Thyroid gland (tissue), 4 donors: ENCODE data around the gene USP36.

Source experiments
- CTCF ChIP-seq, 6 experiments: fragments of 200-600 bp in 3 of 6; fragments of 450-650 bp in 3 of 6; sonication (generic) in 3 of 6; IDR thresholded peaks; one replicate each; pipeline ENCODE4 v1.5.1; 2016 to 2019; ENCODE audit warnings: antibody characterized with exemption in 6 of 6, mild to moderate bottlenecking in 2 of 6, inconsistent platforms in 1 of 6, moderate library complexity in 1 of 6
- POLR2A ChIP-seq, 2 donors: fragments of 450-650 bp; IDR thresholded peaks; one replicate each; pipeline ENCODE4 v1.6.1; 2017; ENCODE audit warnings: antibody characterized with exemption in 2 of 2, mild to moderate bottlenecking in 2 of 2, moderate library complexity in 1 of 2

GRCh38 chr17:78840780-78841611 lies at the start of gene USP36:
- TF ChIP-seq CTCF (IDR thresholded peaks at IDR 0.05) (peak in 2 of 6 experiments; percentile 22 to 68), POLR2A (IDR thresholded peaks at IDR 0.05) (peak; percentile 68 to 97)
